Psoas muscle (tissue), 7 donors: ENCODE results near the gene DIP2C. TPM values are rescaled to one million over a fixed set of nuclear protein-coding genes. Genes with fewer than 3 reads are reported as not detected.

ENCODE experiments used
- polyA plus RNA-seq, 3 donors: library from polyadenylated mRNA; stranded (reverse); fragments of 200-250 nt; gene quantifications; one replicate each; pipeline ENCODE4 v1.2.3, GENCODE V29; 2013
- total RNA-seq, 4 donors: library from RNA; stranded (reverse); fragmentation: NEBNext Ultra II Directional in 2 of 4; extraction: Animal tissue kit (Norgen Biotek cat#: 25700) in 2 of 4; gene quantifications; one replicate each; pipeline versions ENCODE4 v1.2.1 to v1.2.4, GENCODE V29; 2021 to 2023
- donor health status: healthy with polysubstance abuse.
- donor health status: DM: no; HTN: no; CAD: no; lungs with moderate emphysema.
- donor health status: Bipolar disorder and iron deficiency.
- donor health status: healthy.
- donor health status: DM: no; HTN: no; CAD: no.
- donor health status: DM: no; HTN: no; CAD: no.
- donor health status: DM: yes; HTN: yes; CAD: no.

The DIP2C gene
- total and polyA plus RNA-seq, 7 donors = 7.7 to 32.0 (median 25.0) TPM

Other genes starting within 250 kb of the DIP2C start
- 10 to 100 TPM; 66.6 to 88.3 (median 79.6) TPM for gene LARP4B, start 242.0 kb upstream of the DIP2C start, total RNA-seq
- gene LARP4B, start 242.0 kb upstream of the DIP2C start, polyA plus RNA-seq = 10 to 100 TPM; 16.6 to 38.9 (median 21.7) TPM